Subcutaneous adipose tissue (tissue), 4 donors: ENCODE data around the gene IGLL5. TPM values are rescaled to one million over a fixed set of nuclear protein-coding genes. Genes with fewer than 3 reads are reported as not detected.

Experiments
- total RNA-seq, 4 donors: library from RNA; depleted of rRNA; stranded (reverse); fragments of >200 nt; gene quantifications; one replicate each; pipeline ENCODE4 v1.1.0, GENCODE V29; 2016
- TF ChIP-seq, protein P1 (sequence below): fragments of 450-650 bp; IDR thresholded peaks from one replicate; pipeline ENCODE4 v1.5.1; 2016; ENCODE audit warnings: low read depth, mild to moderate bottlenecking, control low read depth, antibody characterized with exemption, moderate library complexity

The IGLL5 gene
- total RNA-seq, 4 donors from 2014 or later, result 1.1 to 2.2 TPM; not detected in 2

DNA sequence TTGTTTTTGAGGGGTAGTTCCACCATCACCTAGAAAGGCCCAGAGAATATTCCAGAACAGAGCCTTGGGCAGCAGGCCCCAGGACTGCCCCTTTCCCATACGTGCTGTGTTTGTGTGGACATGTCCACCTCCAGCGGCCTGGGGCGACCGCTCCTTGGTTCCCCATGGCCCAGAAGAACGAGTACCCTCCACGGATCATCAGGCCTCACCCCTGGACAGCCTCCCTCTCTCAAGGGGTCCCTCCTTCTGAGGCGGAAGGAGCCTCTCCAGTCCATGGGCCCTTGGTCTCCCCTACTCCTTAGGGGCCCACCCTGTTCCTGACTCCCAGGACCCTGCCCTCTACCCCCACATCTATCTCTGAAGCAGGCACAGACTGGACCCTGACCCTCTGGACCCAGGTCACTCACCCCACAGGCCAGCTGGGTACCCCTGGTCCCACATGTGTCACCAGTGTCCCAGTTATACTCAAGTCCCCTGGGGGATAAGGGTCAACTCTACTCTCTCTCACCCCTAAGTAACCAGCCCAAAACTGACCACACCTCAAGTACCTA is 32.6 kb downstream of the IGLL5 start:
- TF ChIP-seq, protein P1, sequence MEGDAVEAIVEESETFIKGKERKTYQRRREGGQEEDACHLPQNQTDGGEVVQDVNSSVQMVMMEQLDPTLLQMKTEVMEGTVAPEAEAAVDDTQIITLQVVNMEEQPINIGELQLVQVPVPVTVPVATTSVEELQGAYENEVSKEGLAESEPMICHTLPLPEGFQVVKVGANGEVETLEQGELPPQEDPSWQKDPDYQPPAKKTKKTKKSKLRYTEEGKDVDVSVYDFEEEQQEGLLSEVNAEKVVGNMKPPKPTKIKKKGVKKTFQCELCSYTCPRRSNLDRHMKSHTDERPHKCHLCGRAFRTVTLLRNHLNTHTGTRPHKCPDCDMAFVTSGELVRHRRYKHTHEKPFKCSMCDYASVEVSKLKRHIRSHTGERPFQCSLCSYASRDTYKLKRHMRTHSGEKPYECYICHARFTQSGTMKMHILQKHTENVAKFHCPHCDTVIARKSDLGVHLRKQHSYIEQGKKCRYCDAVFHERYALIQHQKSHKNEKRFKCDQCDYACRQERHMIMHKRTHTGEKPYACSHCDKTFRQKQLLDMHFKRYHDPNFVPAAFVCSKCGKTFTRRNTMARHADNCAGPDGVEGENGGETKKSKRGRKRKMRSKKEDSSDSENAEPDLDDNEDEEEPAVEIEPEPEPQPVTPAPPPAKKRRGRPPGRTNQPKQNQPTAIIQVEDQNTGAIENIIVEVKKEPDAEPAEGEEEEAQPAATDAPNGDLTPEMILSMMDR, result no peak

DNA sequence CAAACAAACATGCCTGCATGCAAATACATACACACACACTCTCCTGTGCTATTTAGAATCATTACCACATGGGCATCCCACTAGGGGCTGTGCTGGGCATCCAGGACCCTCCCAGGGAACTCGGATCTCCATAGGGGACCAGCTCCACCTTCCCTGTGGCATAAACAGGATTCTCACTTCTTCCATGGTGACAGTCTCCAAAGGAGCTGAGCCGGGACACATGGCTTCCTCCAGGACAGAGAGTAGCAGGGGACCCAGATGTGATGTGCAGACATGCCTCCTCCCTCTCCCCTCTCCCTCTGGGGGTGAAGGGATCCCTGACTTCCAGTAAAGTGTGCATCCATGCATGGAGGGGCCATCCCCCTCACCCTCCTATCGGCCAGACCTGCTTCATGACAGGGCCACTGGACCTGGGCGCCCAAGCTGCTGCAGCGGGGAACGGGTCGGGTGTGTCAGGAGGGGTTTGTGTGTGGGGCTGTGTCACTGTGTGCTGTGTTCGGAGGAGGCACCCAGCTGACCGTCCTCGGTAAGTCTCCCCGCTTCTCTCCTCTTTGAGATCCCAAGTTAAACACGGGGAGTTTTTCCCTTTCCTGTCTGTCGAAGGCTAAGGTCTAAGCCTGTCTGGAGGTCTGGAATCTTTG is 33.4 kb downstream of the IGLL5 start:
- TF ChIP-seq, protein P1, result no peak

DNA sequence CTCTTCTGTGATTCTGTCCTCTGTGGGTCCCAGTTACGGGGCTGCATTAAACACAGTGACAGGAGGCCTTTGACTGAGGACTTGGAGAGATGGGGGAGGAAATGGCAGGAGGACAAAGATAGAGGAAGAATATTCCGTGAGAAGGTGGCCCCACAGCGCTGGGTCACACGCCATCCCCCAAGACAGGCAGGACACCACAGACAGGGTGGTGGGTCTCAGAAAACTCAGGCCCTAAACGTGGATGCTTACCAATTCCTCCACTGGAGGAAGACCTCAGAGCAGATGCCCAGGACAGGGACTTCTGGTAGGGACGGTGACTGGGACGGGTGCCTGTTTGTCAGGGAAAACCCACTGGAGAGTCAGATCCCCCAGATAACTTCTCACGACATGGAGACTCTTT is 34.0 kb downstream of the IGLL5 start:
- TF ChIP-seq, protein P1, result no peak

DNA sequence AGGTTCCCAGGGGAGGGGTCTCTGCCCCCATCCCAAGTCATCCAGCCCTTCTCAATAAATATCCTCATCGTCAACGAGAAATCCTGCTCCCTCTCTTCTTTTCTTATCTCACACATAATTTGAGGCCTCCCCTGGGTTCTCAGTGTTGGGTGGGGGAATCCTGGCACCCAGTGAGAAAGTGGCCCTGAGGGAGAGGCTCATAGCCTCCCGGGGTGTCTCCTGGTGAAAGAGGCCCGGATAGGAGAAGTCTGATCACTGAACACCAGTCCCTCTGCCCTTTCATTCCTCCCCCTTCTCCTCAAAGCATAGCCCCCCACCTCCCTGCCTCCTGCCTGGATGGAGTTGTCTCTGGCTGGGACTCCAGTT is 35.3 kb downstream of the IGLL5 start:
- TF ChIP-seq, protein P1, result no peak

DNA sequence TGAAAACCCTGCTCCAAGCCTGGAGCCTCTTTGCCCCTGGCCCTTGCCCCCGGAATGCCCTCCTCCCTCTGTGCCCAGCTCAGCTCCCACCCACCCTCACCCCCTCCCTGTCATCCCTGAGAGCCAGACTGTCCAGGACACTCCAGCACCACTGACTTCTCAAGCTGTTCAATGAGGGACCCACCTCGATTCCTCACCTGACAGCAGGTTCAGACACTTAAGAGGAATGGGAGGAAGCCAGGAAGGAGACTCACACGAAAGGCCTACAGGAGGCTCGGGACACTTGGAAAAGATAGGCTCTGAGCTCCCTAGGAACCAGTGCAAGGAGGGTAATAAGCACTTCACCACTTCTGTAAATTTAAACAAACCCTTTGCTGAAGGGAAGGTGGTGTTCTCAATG is 35.8 kb downstream of the IGLL5 start:
- TF ChIP-seq, protein P1, result no peak

DNA sequence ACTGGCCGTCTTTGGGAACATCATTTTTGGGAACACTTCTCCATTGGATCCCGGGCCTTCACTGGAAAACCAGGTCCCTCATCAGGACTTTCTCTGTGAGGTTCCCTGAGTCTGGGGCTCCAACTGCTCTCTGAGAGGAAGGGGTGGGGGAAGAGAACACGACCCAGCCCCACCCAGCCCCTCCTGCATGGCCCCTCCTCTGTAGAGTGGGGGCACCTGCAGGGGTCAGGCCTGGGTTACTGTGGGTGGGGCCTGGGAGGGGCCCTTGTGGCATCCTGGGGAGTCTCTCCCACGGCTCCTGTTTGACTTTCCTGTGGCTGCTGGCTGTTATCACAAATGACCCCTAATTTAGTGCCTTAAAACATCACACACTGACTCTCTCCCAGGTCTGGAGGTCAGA is 36.3 kb downstream of the IGLL5 start:
- TF ChIP-seq, protein P1, result no peak

DNA sequence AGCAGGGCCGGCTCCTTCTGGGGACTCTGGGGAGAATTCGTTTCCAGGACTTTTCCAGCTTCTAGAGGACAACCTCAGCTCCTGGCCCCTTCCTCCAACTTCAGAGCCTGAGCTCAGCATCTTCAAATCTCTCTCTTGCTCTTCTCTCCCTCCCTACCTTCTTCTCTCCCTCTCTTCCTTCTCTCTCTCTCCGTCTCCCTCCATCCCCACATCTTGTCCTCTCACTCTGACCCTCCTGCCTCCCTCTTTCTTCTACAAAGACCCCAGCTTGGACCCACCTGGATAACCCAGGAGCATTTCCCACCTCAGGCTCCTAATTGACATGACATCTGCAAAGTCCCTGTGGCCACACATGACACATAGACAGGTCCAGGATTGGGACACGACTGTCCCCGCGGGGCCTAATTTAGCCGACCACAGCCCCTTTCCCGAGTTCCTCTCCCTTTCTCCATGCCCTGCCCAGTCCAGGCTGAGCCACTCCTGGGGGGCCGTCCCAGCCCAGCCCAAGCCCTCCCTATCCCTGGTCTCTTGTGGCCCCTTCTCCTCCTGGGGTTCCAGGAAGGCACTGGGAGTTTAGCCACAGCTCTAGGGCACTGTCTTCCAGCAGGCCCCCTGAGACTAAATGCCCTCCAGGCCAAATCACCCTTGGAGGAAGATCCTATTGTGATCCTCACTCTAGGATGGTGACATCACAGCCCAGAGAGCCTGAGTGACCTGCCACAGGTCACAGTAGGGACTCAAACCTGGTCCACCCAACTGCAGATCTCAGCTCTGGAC is 36.9 kb downstream of the IGLL5 start:
- TF ChIP-seq, protein P1, result no peak
